ENCODE results near the gene RIOK1. TPM values are rescaled to one million over a fixed set of nuclear protein-coding genes. Genes with fewer than 3 reads are reported as not detected.

Gene RIOK1
- total and polyA plus RNA-seq, 2 of the 13 experiments (the other 11 are each of a cell fraction or from before 2014, with no cell fraction given): 9.4 to 37.8 TPM

DNA sequence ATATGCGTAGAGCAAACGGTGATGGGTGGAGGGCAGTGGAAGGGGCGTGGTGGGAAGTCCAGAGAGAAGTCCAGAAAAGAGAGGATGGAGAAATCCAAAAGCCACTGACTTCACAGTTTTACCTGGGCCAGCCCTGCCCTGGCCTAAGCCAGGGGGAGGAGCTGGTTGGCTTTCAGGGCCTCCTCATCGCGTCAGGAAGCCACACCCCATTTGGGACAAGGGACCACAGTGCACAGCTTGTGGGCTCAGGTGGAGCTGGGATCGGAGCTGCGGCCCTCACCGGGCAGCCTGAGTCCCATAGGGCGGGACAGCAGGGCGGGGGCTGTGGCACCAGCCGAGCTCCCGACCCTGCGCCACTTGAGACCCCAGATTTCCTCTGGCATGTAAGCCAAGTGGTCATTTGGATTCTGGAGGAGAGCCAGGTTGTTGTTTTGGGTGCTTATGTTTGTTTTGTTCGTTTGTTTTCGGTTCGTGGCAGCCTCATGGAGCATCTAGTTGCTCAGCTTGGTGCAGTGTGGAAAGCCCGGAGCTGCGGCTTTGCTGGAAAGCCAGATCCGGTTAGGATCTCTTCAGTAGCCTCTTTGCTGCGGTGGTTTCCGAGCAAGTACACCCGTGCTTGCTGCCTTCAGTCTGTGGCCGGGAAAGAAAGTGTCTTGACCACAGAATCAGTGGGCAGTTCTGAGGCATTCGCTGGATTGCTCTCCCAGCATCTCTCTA, 42.2 kb downstream of the RIOK1 start (continued):
- TF ChIP-seq HIVEP1 (CRISPR knock-in tag; IDR thresholded peaks at IDR 0.05) (no peak), ZNF570 (CRISPR knock-in tag; IDR thresholded peaks at IDR 0.05; ENCODE audit: borderline replicate concordance) (no peak), RCOR2 (CRISPR knock-in tag; IDR thresholded peaks at IDR 0.05) (0 out of 2 replicates have a peak, but pooled peaks have one; percentile 20), MAFF (IDR thresholded peaks at IDR 0.05; ENCODE audit: low read depth, low read length) (no peak), TSC22D2 (CRISPR knock-in tag; IDR thresholded peaks at IDR 0.05; ENCODE audit: borderline replicate concordance) (no peak), ZNF501 (CRISPR knock-in tag; IDR thresholded peaks at IDR 0.05) (0 out of 2 replicates have a peak, but pooled peaks have one; percentile 15), ZNF747 (CRISPR knock-in tag; IDR thresholded peaks at IDR 0.05; ENCODE audit: borderline replicate concordance) (no peak), REXO4 (CRISPR knock-in tag; IDR thresholded peaks at IDR 0.05; ENCODE audit: borderline replicate concordance) (no peak), JUNB (CRISPR knock-in tag; IDR thresholded peaks at IDR 0.05; ENCODE audit: borderline replicate concordance) (no peak), ZNF724P (CRISPR knock-in tag; IDR thresholded peaks at IDR 0.05; ENCODE audit: borderline replicate concordance) (no peak)
- TF ChIP-seq, protein P1, sequence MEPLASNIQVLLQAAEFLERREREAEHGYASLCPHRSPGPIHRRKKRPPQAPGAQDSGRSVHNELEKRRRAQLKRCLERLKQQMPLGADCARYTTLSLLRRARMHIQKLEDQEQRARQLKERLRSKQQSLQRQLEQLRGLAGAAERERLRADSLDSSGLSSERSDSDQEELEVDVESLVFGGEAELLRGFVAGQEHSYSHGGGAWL (CRISPR knock-in tag; IDR thresholded peaks at IDR 0.05): no peak
- TF ChIP-seq, protein P2, sequence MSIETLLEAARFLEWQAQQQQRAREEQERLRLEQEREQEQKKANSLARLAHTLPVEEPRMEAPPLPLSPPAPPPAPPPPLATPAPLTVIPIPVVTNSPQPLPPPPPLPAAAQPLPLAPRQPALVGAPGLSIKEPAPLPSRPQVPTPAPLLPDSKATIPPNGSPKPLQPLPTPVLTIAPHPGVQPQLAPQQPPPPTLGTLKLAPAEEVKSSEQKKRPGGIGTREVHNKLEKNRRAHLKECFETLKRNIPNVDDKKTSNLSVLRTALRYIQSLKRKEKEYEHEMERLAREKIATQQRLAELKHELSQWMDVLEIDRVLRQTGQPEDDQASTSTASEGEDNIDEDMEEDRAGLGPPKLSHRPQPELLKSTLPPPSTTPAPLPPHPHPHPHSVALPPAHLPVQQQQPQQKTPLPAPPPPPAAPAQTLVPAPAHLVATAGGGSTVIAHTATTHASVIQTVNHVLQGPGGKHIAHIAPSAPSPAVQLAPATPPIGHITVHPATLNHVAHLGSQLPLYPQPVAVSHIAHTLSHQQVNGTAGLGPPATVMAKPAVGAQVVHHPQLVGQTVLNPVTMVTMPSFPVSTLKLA (IDR thresholded peaks at IDR 0.05): no peak
- TF ChIP-seq, protein P3, sequence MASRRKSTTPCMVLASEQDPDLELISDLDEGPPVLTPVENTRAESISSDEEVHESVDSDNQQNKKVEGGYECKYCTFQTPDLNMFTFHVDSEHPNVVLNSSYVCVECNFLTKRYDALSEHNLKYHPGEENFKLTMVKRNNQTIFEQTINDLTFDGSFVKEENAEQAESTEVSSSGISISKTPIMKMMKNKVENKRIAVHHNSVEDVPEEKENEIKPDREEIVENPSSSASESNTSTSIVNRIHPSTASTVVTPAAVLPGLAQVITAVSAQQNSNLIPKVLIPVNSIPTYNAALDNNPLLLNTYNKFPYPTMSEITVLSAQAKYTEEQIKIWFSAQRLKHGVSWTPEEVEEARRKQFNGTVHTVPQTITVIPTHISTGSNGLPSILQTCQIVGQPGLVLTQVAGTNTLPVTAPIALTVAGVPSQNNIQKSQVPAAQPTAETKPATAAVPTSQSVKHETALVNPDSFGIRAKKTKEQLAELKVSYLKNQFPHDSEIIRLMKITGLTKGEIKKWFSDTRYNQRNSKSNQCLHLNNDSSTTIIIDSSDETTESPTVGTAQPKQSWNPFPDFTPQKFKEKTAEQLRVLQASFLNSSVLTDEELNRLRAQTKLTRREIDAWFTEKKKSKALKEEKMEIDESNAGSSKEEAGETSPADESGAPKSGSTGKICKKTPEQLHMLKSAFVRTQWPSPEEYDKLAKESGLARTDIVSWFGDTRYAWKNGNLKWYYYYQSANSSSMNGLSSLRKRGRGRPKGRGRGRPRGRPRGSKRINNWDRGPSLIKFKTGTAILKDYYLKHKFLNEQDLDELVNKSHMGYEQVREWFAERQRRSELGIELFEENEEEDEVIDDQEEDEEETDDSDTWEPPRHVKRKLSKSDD (CRISPR knock-in tag; IDR thresholded peaks at IDR 0.05; ENCODE audit: low read depth): no peak
- TF ChIP-seq, protein P4, sequence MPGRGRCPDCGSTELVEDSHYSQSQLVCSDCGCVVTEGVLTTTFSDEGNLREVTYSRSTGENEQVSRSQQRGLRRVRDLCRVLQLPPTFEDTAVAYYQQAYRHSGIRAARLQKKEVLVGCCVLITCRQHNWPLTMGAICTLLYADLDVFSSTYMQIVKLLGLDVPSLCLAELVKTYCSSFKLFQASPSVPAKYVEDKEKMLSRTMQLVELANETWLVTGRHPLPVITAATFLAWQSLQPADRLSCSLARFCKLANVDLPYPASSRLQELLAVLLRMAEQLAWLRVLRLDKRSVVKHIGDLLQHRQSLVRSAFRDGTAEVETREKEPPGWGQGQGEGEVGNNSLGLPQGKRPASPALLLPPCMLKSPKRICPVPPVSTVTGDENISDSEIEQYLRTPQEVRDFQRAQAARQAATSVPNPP (CRISPR knock-in tag; IDR thresholded peaks at IDR 0.05): no peak
- TF ChIP-seq, protein P5, sequence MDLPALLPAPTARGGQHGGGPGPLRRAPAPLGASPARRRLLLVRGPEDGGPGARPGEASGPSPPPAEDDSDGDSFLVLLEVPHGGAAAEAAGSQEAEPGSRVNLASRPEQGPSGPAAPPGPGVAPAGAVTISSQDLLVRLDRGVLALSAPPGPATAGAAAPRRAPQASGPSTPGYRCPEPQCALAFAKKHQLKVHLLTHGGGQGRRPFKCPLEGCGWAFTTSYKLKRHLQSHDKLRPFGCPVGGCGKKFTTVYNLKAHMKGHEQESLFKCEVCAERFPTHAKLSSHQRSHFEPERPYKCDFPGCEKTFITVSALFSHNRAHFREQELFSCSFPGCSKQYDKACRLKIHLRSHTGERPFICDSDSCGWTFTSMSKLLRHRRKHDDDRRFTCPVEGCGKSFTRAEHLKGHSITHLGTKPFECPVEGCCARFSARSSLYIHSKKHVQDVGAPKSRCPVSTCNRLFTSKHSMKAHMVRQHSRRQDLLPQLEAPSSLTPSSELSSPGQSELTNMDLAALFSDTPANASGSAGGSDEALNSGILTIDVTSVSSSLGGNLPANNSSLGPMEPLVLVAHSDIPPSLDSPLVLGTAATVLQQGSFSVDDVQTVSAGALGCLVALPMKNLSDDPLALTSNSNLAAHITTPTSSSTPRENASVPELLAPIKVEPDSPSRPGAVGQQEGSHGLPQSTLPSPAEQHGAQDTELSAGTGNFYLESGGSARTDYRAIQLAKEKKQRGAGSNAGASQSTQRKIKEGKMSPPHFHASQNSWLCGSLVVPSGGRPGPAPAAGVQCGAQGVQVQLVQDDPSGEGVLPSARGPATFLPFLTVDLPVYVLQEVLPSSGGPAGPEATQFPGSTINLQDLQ (CRISPR knock-in tag; IDR thresholded peaks at IDR 0.05): no peak
- TF ChIP-seq, protein P6, sequence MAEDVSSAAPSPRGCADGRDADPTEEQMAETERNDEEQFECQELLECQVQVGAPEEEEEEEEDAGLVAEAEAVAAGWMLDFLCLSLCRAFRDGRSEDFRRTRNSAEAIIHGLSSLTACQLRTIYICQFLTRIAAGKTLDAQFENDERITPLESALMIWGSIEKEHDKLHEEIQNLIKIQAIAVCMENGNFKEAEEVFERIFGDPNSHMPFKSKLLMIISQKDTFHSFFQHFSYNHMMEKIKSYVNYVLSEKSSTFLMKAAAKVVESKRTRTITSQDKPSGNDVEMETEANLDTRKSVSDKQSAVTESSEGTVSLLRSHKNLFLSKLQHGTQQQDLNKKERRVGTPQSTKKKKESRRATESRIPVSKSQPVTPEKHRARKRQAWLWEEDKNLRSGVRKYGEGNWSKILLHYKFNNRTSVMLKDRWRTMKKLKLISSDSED (CRISPR knock-in tag; IDR thresholded peaks at IDR 0.05): no peak

Data from HepG2 (cell line).